RWPE2 (cell line): Measurements from ENCODE around the gene C2orf76.

Source experiments
- ATAC-seq: fragments of 200-7000 bp; cut with Tn5 transposase; 3 replicates; pipeline ENCODE4 v1.9.1; 2021; ENCODE audit warnings: low read depth
- DNase-seq: peaks from one replicate; pipeline ENCODE4 v3.0.0-alpha.2; 2020; ENCODE audit warnings: low spot score
- H3K27ac ChIP-seq: fragments of 450-650 bp; 2 replicates; pipeline ENCODE4 v1.5.1; 2017; ENCODE audit warnings: mild to moderate bottlenecking; ENCODE audit not compliant: poor library complexity, severe bottlenecking
- H3K27me3 ChIP-seq: fragments of 250-450 bp; sonication (Bioruptor Pico); 2 replicates; pipeline ENCODE4 v1.5.1; 2021; ENCODE audit warnings: mild to moderate bottlenecking, moderate library complexity; ENCODE audit not compliant: insufficient read depth, poor library complexity, severe bottlenecking
- H3K36me3 ChIP-seq: fragments of 250-450 bp; sonication (Bioruptor Pico); 2 replicates; pipeline ENCODE4 v1.5.1; 2020; ENCODE audit warnings: low read depth, mild to moderate bottlenecking, moderate library complexity
- H3K4me1 ChIP-seq: fragments of 250-450 bp; sonication (Bioruptor Pico); 2 replicates; pipeline ENCODE4 v1.5.1; 2021; ENCODE audit warnings: mild to moderate bottlenecking, moderate library complexity; ENCODE audit not compliant: insufficient read depth, poor library complexity, severe bottlenecking
- H3K4me3 ChIP-seq: fragments of 250-450 bp; sonication (Bioruptor Pico); 2 replicates; pipeline ENCODE4 v1.5.1; 2021; ENCODE audit warnings: mild to moderate bottlenecking, moderate library complexity; ENCODE audit not compliant: severe bottlenecking
- H3K9me3 ChIP-seq: fragments of 250-450 bp; sonication (Bioruptor Pico); 2 replicates; pipeline ENCODE4 v1.5.1; 2021; ENCODE audit warnings: mild to moderate bottlenecking, moderate library complexity; ENCODE audit not compliant: severe bottlenecking
- CTCF ChIP-seq: fragments of 450-650 bp; IDR thresholded peaks from one replicate; pipeline ENCODE4 v1.5.1; 2017; ENCODE audit warnings: mild to moderate bottlenecking, moderate library complexity; ENCODE audit not compliant: poor library complexity, severe bottlenecking

The C2orf76 gene

GRCh38 chr2:119371111-119371510, 4.5 kb upstream of the C2orf76 start:
- H3K27me3 ChIP-seq = no peaks in the 10 kb centered on the region
- H3K9me3 ChIP-seq = no peaks in the 10 kb centered on the region
- no peaks in the 10 kb centered on the region for H3K4me1 ChIP-seq
- DNase-seq (no peak), ATAC-seq (no peak)
- TF ChIP-seq CTCF = no peak
- H3K4me3 ChIP-seq = no peak overlapping the region
- H3K27ac ChIP-seq = no peak overlapping the region
- H3K36me3 ChIP-seq = peaks cover 48% of the 10 kb centered on the region

- no peak overlapping the region for H3K27ac ChIP-seq
- ATAC-seq (no peak), DNase-seq (no peak)
- H3K9me3 ChIP-seq = no peaks in the 10 kb centered on the region
- H3K4me1 ChIP-seq = peaks cover 5% of the 10 kb centered on the region
- no peaks in the 10 kb centered on the region for H3K27me3 ChIP-seq
- TF ChIP-seq CTCF = no peak
- H3K4me3 ChIP-seq = no peak overlapping the region
- peaks cover 48% of the 10 kb centered on the region for H3K36me3 ChIP-seq
Observed at GRCh38 chr2:119369845-119370244, 3.2 kb upstream of the C2orf76 start.

GRCh38 chr2:119367472-119368099, 952 bp upstream of the C2orf76 start:
- peak overlapping the region; percentile 42 for H3K27ac ChIP-seq

GRCh38 chr2:119366161-119366648, 429 bp downstream of the C2orf76 start:
- peak overlapping the region; percentile 42 for H3K27ac ChIP-seq
- no peak for DNase-seq
- peaks cover 5% of the 10 kb centered on the region for H3K4me1 ChIP-seq
- peak; percentile 3; the same call in 2 of the 3 replicates for ATAC-seq
- no peaks in the 10 kb centered on the region for H3K9me3 ChIP-seq
- no peaks in the 10 kb centered on the region for H3K27me3 ChIP-seq
- peaks cover 30% of the 10 kb centered on the region for H3K36me3 ChIP-seq
- TF ChIP-seq CTCF = no peak
- peak overlapping the region; percentile 65 for H3K4me3 ChIP-seq

More at GRCh38 chr2:119367472-119368099, 952 bp upstream of the C2orf76 start:
- ATAC-seq (peak; percentile 32), DNase-seq (no peak)
- no peak for TF ChIP-seq CTCF
- Histone ChIP-seq H3K4me3 (peak overlapping the region; percentile 65), H3K27me3 (no peaks in the 10 kb centered on the region), H3K4me1 (peaks cover 5% of the 10 kb centered on the region), H3K9me3 (no peaks in the 10 kb centered on the region), H3K36me3 (peaks cover 41% of the 10 kb centered on the region)

- no peaks in the 10 kb centered on the region for H3K9me3 ChIP-seq
- H3K36me3 ChIP-seq = peaks cover 22% of the 10 kb centered on the region
- H3K4me3 ChIP-seq = peak overlapping the region; percentile 65
- no peak for ATAC-seq
- no peak overlapping the region for H3K27ac ChIP-seq
- peaks cover 5% of the 10 kb centered on the region for H3K4me1 ChIP-seq
- TF ChIP-seq CTCF = no peak
- no peak for DNase-seq
- no peaks in the 10 kb centered on the region for H3K27me3 ChIP-seq
Observed at GRCh38 chr2:119365436-119365835, 1.2 kb downstream of the C2orf76 start.
